Measurements from ENCODE around the gene GOSR1.
"Not testable (repeated sequence)": the region's sequence is repeated elsewhere in the genome, so short reads cannot be mapped to it uniquely, and the experiment has no call there.

Gene GOSR1

GRCh38 chr17:30530346-30531025, 53.3 kb downstream of the GOSR1 start:
- no peak overlapping the region for H3K4me3 ChIP-seq (ENCODE audit: low read depth, low read length)
- TF ChIP-seq CTCF (IDR thresholded peaks at IDR 0.05; ENCODE audit: borderline replicate concordance, insufficient read depth, low read depth, low read length): no peak

- H3K4me3 ChIP-seq (ENCODE audit: low read depth, low read length): no peak overlapping the region
- TF ChIP-seq CTCF (IDR thresholded peaks at IDR 0.05; ENCODE audit: borderline replicate concordance, insufficient read depth, low read depth, low read length): no peak
Measured at GRCh38 chr17:30532871-30533270, 55.7 kb downstream of the GOSR1 start.

GRCh38 chr17:30534298-30534697, 57.1 kb downstream of the GOSR1 start:
- H3K4me3 ChIP-seq (ENCODE audit: low read depth, low read length): no peak overlapping the region
- TF ChIP-seq CTCF (IDR thresholded peaks at IDR 0.05; ENCODE audit: borderline replicate concordance, insufficient read depth, low read depth, low read length): no peak

- no peak overlapping the region for H3K4me3 ChIP-seq (ENCODE audit: low read depth, low read length)
- no peak for TF ChIP-seq CTCF (IDR thresholded peaks at IDR 0.05; ENCODE audit: borderline replicate concordance, insufficient read depth, low read depth, low read length)
Measured at GRCh38 chr17:30534938-30535921, 58.0 kb downstream of the GOSR1 start.

GRCh38 chr17:30536846-30537245, 59.6 kb downstream of the GOSR1 start:
- H3K4me3 ChIP-seq (ENCODE audit: low read depth, low read length): not testable (repeated sequence)

- not testable (repeated sequence) for H3K4me3 ChIP-seq (ENCODE audit: low read depth, low read length)
Measured at GRCh38 chr17:30537667-30538066, 60.5 kb downstream of the GOSR1 start.

GRCh38 chr17:30541802-30542201, 64.6 kb downstream of the GOSR1 start:
- H3K4me3 ChIP-seq (ENCODE audit: low read depth, low read length): no peak overlapping the region
- no peak for TF ChIP-seq CTCF (IDR thresholded peaks at IDR 0.05; ENCODE audit: borderline replicate concordance, insufficient read depth, low read depth, low read length)

GRCh38 chr17:30543456-30543855, 66.2 kb downstream of the GOSR1 start:
- no peak for TF ChIP-seq CTCF (IDR thresholded peaks at IDR 0.05; ENCODE audit: borderline replicate concordance, insufficient read depth, low read depth, low read length)
- H3K4me3 ChIP-seq (ENCODE audit: low read depth, low read length): no peak overlapping the region
